MM.1S (cell line): ENCODE measurements around the gene DNMT3B.

Experiments
- EZH2phosphoT487 ChIP-seq: fragments of 300-600 bp; sonication (generic); IDR thresholded peaks from 2 replicates; pipeline ENCODE4 v1.6.1; 2018; ENCODE audit warnings: antibody characterized with exemption, low read length
- TF ChIP-seq, protein P1 (sequence below): fragments of 300-600 bp; sonication (generic); IDR thresholded peaks from 2 replicates; pipeline ENCODE4 v1.5.1; 2016; ENCODE audit warnings: antibody characterized with exemption, low read length, mixed read lengths

DNA sequence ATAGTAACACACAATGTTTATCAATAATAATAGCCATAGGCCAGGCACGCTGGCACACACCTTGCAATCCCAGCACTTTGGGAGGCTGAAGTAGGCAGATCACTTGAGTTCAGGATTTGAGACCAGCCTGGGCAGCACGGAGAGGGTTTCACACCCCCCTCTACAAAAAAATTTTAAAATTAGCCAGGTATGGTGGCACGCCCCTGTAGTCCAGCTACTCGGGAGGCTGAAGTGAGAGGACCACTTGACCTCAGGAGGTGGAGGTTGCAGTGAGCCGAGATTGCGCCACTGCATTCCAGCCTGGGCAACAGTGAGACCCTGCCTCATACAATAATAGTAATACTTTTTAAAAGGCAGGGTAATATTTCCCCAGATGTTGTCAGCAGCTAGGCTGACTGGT is 49.7 kb downstream of the DNMT3B start:
- TF ChIP-seq, protein P1, sequence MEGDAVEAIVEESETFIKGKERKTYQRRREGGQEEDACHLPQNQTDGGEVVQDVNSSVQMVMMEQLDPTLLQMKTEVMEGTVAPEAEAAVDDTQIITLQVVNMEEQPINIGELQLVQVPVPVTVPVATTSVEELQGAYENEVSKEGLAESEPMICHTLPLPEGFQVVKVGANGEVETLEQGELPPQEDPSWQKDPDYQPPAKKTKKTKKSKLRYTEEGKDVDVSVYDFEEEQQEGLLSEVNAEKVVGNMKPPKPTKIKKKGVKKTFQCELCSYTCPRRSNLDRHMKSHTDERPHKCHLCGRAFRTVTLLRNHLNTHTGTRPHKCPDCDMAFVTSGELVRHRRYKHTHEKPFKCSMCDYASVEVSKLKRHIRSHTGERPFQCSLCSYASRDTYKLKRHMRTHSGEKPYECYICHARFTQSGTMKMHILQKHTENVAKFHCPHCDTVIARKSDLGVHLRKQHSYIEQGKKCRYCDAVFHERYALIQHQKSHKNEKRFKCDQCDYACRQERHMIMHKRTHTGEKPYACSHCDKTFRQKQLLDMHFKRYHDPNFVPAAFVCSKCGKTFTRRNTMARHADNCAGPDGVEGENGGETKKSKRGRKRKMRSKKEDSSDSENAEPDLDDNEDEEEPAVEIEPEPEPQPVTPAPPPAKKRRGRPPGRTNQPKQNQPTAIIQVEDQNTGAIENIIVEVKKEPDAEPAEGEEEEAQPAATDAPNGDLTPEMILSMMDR, result no peak
- no peak for TF ChIP-seq EZH2phosphoT487
